ENCODE results near the gene BCL2L1.

BCL2L1 gene

GRCh38 chr20:31723319-31724078 is 831 bp upstream of the BCL2L1 start:
- peak overlapping the region; percentile 80 for H3K4me3 ChIP-seq (ENCODE audit: low read depth, low read length)
- no peaks in the 10 kb centered on the region for H3K27me3 ChIP-seq (ENCODE audit: control insufficient read depth, insufficient read depth, low read length)
- no peaks in the 10 kb centered on the region for H3K9me3 ChIP-seq (ENCODE audit: control insufficient read depth, insufficient read depth, low read length)
- H3K4me1 ChIP-seq (ENCODE audit: control insufficient read depth, insufficient read depth, low read length), result peaks cover 32% of the 10 kb centered on the region
- H3K27ac ChIP-seq (ENCODE audit: low read depth, low read length), result peak overlapping the region; percentile 98
- peaks cover 15% of the 10 kb centered on the region for H3K36me3 ChIP-seq (ENCODE audit: control insufficient read depth, insufficient read depth, low read length)
- peak overlapping the region; percentile 96 for H3K9ac ChIP-seq (ENCODE audit: low read depth, low read length)

- Histone ChIP-seq H3K9ac (ENCODE audit: low read depth, low read length) (peak overlapping the region; percentile 96), H3K9me3 (ENCODE audit: control insufficient read depth, insufficient read depth, low read length) (no peaks in the 10 kb centered on the region), H3K36me3 (ENCODE audit: control insufficient read depth, insufficient read depth, low read length) (peaks cover 15% of the 10 kb centered on the region), H3K27ac (ENCODE audit: low read depth, low read length) (peak overlapping the region; percentile 98), H3K4me1 (ENCODE audit: control insufficient read depth, insufficient read depth, low read length) (peaks cover 32% of the 10 kb centered on the region), H3K27me3 (ENCODE audit: control insufficient read depth, insufficient read depth, low read length) (no peaks in the 10 kb centered on the region), H3K4me3 (ENCODE audit: low read depth, low read length) (peak overlapping the region; percentile 80)
Measured at GRCh38 chr20:31723069-31723318, 326 bp upstream of the BCL2L1 start.

- peaks cover 37% of the 10 kb centered on the region for H3K4me1 ChIP-seq (ENCODE audit: control insufficient read depth, insufficient read depth, low read length)
Measured at GRCh38 chr20:31721408-31722256, 1.0 kb downstream of the BCL2L1 start.

GRCh38 chr20:31720486-31721407 is 1.9 kb downstream of the BCL2L1 start:
- Histone ChIP-seq H3K36me3 (ENCODE audit: control insufficient read depth, insufficient read depth, low read length) (peaks cover 27% of the 10 kb centered on the region), H3K9me3 (ENCODE audit: control insufficient read depth, insufficient read depth, low read length) (no peaks in the 10 kb centered on the region), H3K4me1 (ENCODE audit: control insufficient read depth, insufficient read depth, low read length) (peaks cover 41% of the 10 kb centered on the region), H3K9ac (ENCODE audit: low read depth, low read length) (no peak overlapping the region; the same call in 1 of the 2 replicates), H3K27me3 (ENCODE audit: control insufficient read depth, insufficient read depth, low read length) (no peaks in the 10 kb centered on the region), H3K4me3 (ENCODE audit: low read depth, low read length) (peak overlapping the region; percentile 80), H3K27ac (ENCODE audit: low read depth, low read length) (peak overlapping the region; percentile 74)

More at GRCh38 chr20:31721408-31722256, 1.0 kb downstream of the BCL2L1 start:
- peak overlapping the region; percentile 80 for H3K4me3 ChIP-seq (ENCODE audit: low read depth, low read length)
- no peaks in the 10 kb centered on the region for H3K9me3 ChIP-seq (ENCODE audit: control insufficient read depth, insufficient read depth, low read length)
- H3K9ac ChIP-seq (ENCODE audit: low read depth, low read length), result no peak overlapping the region; the same call in 1 of the 2 replicates
- peak overlapping the region; percentile 98 for H3K27ac ChIP-seq (ENCODE audit: low read depth, low read length)
- H3K27me3 ChIP-seq (ENCODE audit: control insufficient read depth, insufficient read depth, low read length), result no peaks in the 10 kb centered on the region
- H3K36me3 ChIP-seq (ENCODE audit: control insufficient read depth, insufficient read depth, low read length), result peaks cover 22% of the 10 kb centered on the region

GRCh38 chr20:31719644-31720485 is 2.8 kb downstream of the BCL2L1 start:
- Histone ChIP-seq H3K9me3 (ENCODE audit: control insufficient read depth, insufficient read depth, low read length) (no peaks in the 10 kb centered on the region), H3K4me1 (ENCODE audit: control insufficient read depth, insufficient read depth, low read length) (peaks cover 41% of the 10 kb centered on the region), H3K27ac (ENCODE audit: low read depth, low read length) (peak overlapping the region; percentile 74), H3K36me3 (ENCODE audit: control insufficient read depth, insufficient read depth, low read length) (peaks cover 31% of the 10 kb centered on the region), H3K27me3 (ENCODE audit: control insufficient read depth, insufficient read depth, low read length) (no peaks in the 10 kb centered on the region), H3K9ac (ENCODE audit: low read depth, low read length) (no peak overlapping the region; the same call in 1 of the 2 replicates), H3K4me3 (ENCODE audit: low read depth, low read length) (peak overlapping the region; percentile 80)

- no peaks in the 10 kb centered on the region for H3K27me3 ChIP-seq (ENCODE audit: control insufficient read depth, insufficient read depth, low read length)
- peaks cover 47% of the 10 kb centered on the region for H3K4me1 ChIP-seq (ENCODE audit: control insufficient read depth, insufficient read depth, low read length)
- peaks cover 38% of the 10 kb centered on the region for H3K36me3 ChIP-seq (ENCODE audit: control insufficient read depth, insufficient read depth, low read length)
- no peaks in the 10 kb centered on the region for H3K9me3 ChIP-seq (ENCODE audit: control insufficient read depth, insufficient read depth, low read length)
- peak overlapping the region; percentile 74 for H3K27ac ChIP-seq (ENCODE audit: low read depth, low read length)
- no peak overlapping the region for H3K9ac ChIP-seq (ENCODE audit: low read depth, low read length)
- peak overlapping the region; percentile 80 for H3K4me3 ChIP-seq (ENCODE audit: low read depth, low read length)
Measured at GRCh38 chr20:31718952-31719643, 3.6 kb downstream of the BCL2L1 start.

GRCh38 chr20:31717478-31718201 is 5.0 kb downstream of the BCL2L1 start:
- Histone ChIP-seq H3K4me3 (ENCODE audit: low read depth, low read length) (no peak overlapping the region), H3K36me3 (ENCODE audit: control insufficient read depth, insufficient read depth, low read length) (peaks cover 38% of the 10 kb centered on the region), H3K4me1 (ENCODE audit: control insufficient read depth, insufficient read depth, low read length) (peaks cover 58% of the 10 kb centered on the region), H3K9me3 (ENCODE audit: control insufficient read depth, insufficient read depth, low read length) (no peaks in the 10 kb centered on the region), H3K9ac (ENCODE audit: low read depth, low read length) (no peak overlapping the region), H3K27ac (ENCODE audit: low read depth, low read length) (no peak overlapping the region), H3K27me3 (ENCODE audit: control insufficient read depth, insufficient read depth, low read length) (no peaks in the 10 kb centered on the region)

GRCh38 chr20:31716818-31717477 is 5.7 kb downstream of the BCL2L1 start:
- H3K27ac ChIP-seq (ENCODE audit: low read depth, low read length), result peak overlapping the region; percentile 7
- no peak overlapping the region for H3K9ac ChIP-seq (ENCODE audit: low read depth, low read length)
- no peak overlapping the region for H3K4me3 ChIP-seq (ENCODE audit: low read depth, low read length)
- H3K27me3 ChIP-seq (ENCODE audit: control insufficient read depth, insufficient read depth, low read length), result no peaks in the 10 kb centered on the region
- H3K4me1 ChIP-seq (ENCODE audit: control insufficient read depth, insufficient read depth, low read length), result peaks cover 65% of the 10 kb centered on the region
- H3K9me3 ChIP-seq (ENCODE audit: control insufficient read depth, insufficient read depth, low read length), result no peaks in the 10 kb centered on the region
- H3K36me3 ChIP-seq (ENCODE audit: control insufficient read depth, insufficient read depth, low read length), result peaks cover 38% of the 10 kb centered on the region

GRCh38 chr20:31716351-31716750 is 6.3 kb downstream of the BCL2L1 start:
- peak overlapping the region; percentile 7 for H3K27ac ChIP-seq (ENCODE audit: low read depth, low read length)
- H3K9ac ChIP-seq (ENCODE audit: low read depth, low read length), result no peak overlapping the region

More at GRCh38 chr20:31716351-31716750, 6.3 kb downstream of the BCL2L1 start:
- H3K4me1 ChIP-seq (ENCODE audit: control insufficient read depth, insufficient read depth, low read length), result peaks cover 67% of the 10 kb centered on the region
- H3K9me3 ChIP-seq (ENCODE audit: control insufficient read depth, insufficient read depth, low read length), result no peaks in the 10 kb centered on the region
- H3K4me3 ChIP-seq (ENCODE audit: low read depth, low read length), result no peak overlapping the region
- peaks cover 35% of the 10 kb centered on the region for H3K36me3 ChIP-seq (ENCODE audit: control insufficient read depth, insufficient read depth, low read length)
- no peaks in the 10 kb centered on the region for H3K27me3 ChIP-seq (ENCODE audit: control insufficient read depth, insufficient read depth, low read length)
